ENCODE data around the gene KCNH1. TPM values are rescaled to one million over a fixed set of nuclear protein-coding genes. Genes with fewer than 3 reads are reported as not detected.

Gene KCNH1
- total and polyA plus RNA-seq, 10 of the 15 experiments (the other 5 are each of a cell fraction or from before 2014, with no cell fraction given), result 0.02 to 0.04 (median 0.04) TPM; not detected in 7

- SMC1A ChIA-PET (ENCODE audit: uncharacterized antibody, unreplicated experiment), result interaction anchor here (0.6 kb wide), 1 partner anchor 140 kb away, joined by 3 read pairs; no protein-coding TSS in a partner anchor
- in situ Hi-C loops (cut with MboI) (no loop called here), intact Hi-C loops (cut with micrococcal nuclease; ENCODE audit: unreplicated experiment) (no loop called here)
- TF ChIP-seq RAD21 (IDR thresholded peaks at IDR 0.05; ENCODE audit: insufficient read depth, low read depth, low read length) (no peak), SUPT20H (IDR thresholded peaks at IDR 0.05; ENCODE audit: borderline replicate concordance, control insufficient read depth, low read depth, low read length) (no peak), PAX5 (IDR thresholded peaks at IDR 0.05; ENCODE audit: borderline replicate concordance, low read depth, low read length) (no peak), IRF4 (IDR thresholded peaks at IDR 0.05; ENCODE audit: low read depth, low read length) (no peak), MEF2B (IDR thresholded peaks at IDR 0.05; ENCODE audit: partially characterized antibody, poor library complexity, severe bottlenecking) (no peak), RUNX3 (IDR thresholded peaks at IDR 0.05; ENCODE audit: low read length) (no peak), ELK1 (IDR thresholded peaks at IDR 0.05; ENCODE audit: low read depth, low read length) (no peak), NFIC (IDR thresholded peaks at IDR 0.05; ENCODE audit: low read depth, low read length) (no peak), USF2 (IDR thresholded peaks at IDR 0.05; ENCODE audit: borderline replicate concordance, low read depth, low read length) (no peak), PAX8 (IDR thresholded peaks at IDR 0.05) (no peak), EZH2 (IDR thresholded peaks at IDR 0.05; ENCODE audit: borderline replicate concordance, control insufficient read depth, low read depth, low read length) (no peak), NRF1 (conservative IDR thresholded peaks at IDR 0.05; ENCODE audit: low read depth, low read length) (no peak), SMAD1 (IDR thresholded peaks at IDR 0.05; ENCODE audit: low read depth, partially characterized antibody) (no peak), MTA3 (IDR thresholded peaks at IDR 0.05; ENCODE audit: borderline replicate concordance, low read length) (no peak), TAF1 (IDR thresholded peaks at IDR 0.05; ENCODE audit: borderline replicate concordance, low read depth, low read length) (no peak)
- TF ChIP-seq, protein P1, sequence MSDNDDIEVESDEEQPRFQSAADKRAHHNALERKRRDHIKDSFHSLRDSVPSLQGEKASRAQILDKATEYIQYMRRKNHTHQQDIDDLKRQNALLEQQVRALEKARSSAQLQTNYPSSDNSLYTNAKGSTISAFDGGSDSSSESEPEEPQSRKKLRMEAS (IDR thresholded peaks at IDR 0.05; ENCODE audit: low read depth, low read length), result no peak
- Histone ChIP-seq H3K4me3 (no peak overlapping the region), H3K4me1 (ENCODE audit: control insufficient read depth, insufficient read depth, low read length) (no peaks in the 10 kb centered on the region), H3K4me2 (ENCODE audit: control insufficient read depth, insufficient read depth) (no peak overlapping the region), H4K20me1 (ENCODE audit: control insufficient read depth, insufficient read depth) (no peaks in the 10 kb centered on the region), H3K36me3 (ENCODE audit: control insufficient read depth in 2 of 2, insufficient read depth in 2 of 2, low read length in 1 of 2) (no peaks in the 10 kb centered on the region), H3K9ac (ENCODE audit: control insufficient read depth, insufficient read depth, low read length) (no peak overlapping the region), H2AFZ (ENCODE audit: control insufficient read depth, low read depth, low read length) (no peak overlapping the region), H3K27me3 (replicated peaks in 1 of 2; ENCODE audit: control insufficient read depth in 2 of 2, insufficient read depth in 2 of 2, low read length in 1 of 2) (no peaks in the 10 kb centered on the region), H3K9me3 (replicated peaks; ENCODE audit: control insufficient read depth, insufficient read depth, low read length) (no peaks in the 10 kb centered on the region), H3K79me2 (ENCODE audit: control insufficient read depth, insufficient read depth, low read length) (no peaks in the 10 kb centered on the region), H3K27ac (ENCODE audit: control insufficient read depth, insufficient read depth) (no peak overlapping the region)
- DNase-seq (ENCODE audit: low read depth, low spot score) (no peak), FAIRE-seq (no peak), ATAC-seq (no peak)
- CTCF ChIA-PET, result no interaction called here
- RAD21 ChIA-PET (ENCODE audit: unreplicated experiment), result no interaction called here
- no TSS peak for BruUV-seq (replicated peaks)
- POLR2A ChIA-PET, result no interaction called here
- WGBS (ENCODE audit: insufficient coverage, insufficient replicate concordance, low lambda C conversion rate, missing lambda C conversion rate), result 91% methylated on average over 1 of the region's 1 CpG
Measured at GRCh38 chr1:210907251-210907805, 226.6 kb downstream of the KCNH1 start.

All from GM12878 (cell line).